ENCODE measurements around the gene RBMS3. TPM values are rescaled to one million over a fixed set of nuclear protein-coding genes. Genes with fewer than 3 reads are reported as not detected.

Gene RBMS3
- total and polyA plus RNA-seq, 3 donors from 2014 or later = 5.6 to 36.2 (median 19.7) TPM

GRCh38 chr3:29693863-29694262, 413.0 kb downstream of the RBMS3 start:
- H3K36me3 ChIP-seq (ENCODE audit: low read depth, missing control alignments) = no peaks in the 10 kb centered on the region
- DNase-seq = no peak
- H3K4me1 ChIP-seq = peaks cover 26% of the 10 kb centered on the region
- intact Hi-C loops (cut with DNase I; ENCODE audit: low total_unique reads) = no loop called here
- H3K4me3 ChIP-seq = no peak overlapping the region
- 30 to 47% methylated on average over 1 of the region's 1 CpG for WGBS, 2 donors
- TF ChIP-seq POLR2A (IDR thresholded peaks at IDR 0.05) = no peak
- TF ChIP-seq CTCF (IDR thresholded peaks at IDR 0.05) = no peak
- H3K27me3 ChIP-seq = no peaks in the 10 kb centered on the region
- no peaks in the 10 kb centered on the region for H3K9me3 ChIP-seq
- H3K27ac ChIP-seq = no peak overlapping the region

- Histone ChIP-seq H3K36me3 (ENCODE audit: low read depth, missing control alignments) (no peaks in the 10 kb centered on the region), H3K4me3 (no peak overlapping the region), H3K9me3 (no peaks in the 10 kb centered on the region), H3K27ac (no peak overlapping the region), H3K27me3 (no peaks in the 10 kb centered on the region), H3K4me1 (peaks cover 26% of the 10 kb centered on the region)
- intact Hi-C loops (cut with DNase I; ENCODE audit: low total_unique reads) = no loop called here
- 57 to 66% methylated on average over 2 of the region's 2 CpGs for WGBS, 2 donors
- TF ChIP-seq CTCF (IDR thresholded peaks at IDR 0.05) (no peak), POLR2A (IDR thresholded peaks at IDR 0.05) (no peak)
- DNase-seq = no peak
These were observed 413.5 kb downstream of the RBMS3 start for GRCh38 chr3:29694331-29694730.

GRCh38 chr3:29694783-29695182, 413.9 kb downstream of the RBMS3 start:
- intact Hi-C loops (cut with DNase I; ENCODE audit: low total_unique reads) = no loop called here
- no peaks in the 10 kb centered on the region for H3K36me3 ChIP-seq (ENCODE audit: low read depth, missing control alignments)

GRCh38 chr3:29695201-29695600, 414.3 kb downstream of the RBMS3 start:
- H3K36me3 ChIP-seq (ENCODE audit: low read depth, missing control alignments) = no peaks in the 10 kb centered on the region
- peaks cover 26% of the 10 kb centered on the region for H3K4me1 ChIP-seq
- DNase-seq = no peak
- no peaks in the 10 kb centered on the region for H3K9me3 ChIP-seq
- H3K27me3 ChIP-seq = no peaks in the 10 kb centered on the region
- no peak overlapping the region for H3K4me3 ChIP-seq
- TF ChIP-seq CTCF (IDR thresholded peaks at IDR 0.05) (no peak), POLR2A (IDR thresholded peaks at IDR 0.05) (no peak)
- peak overlapping the region in 1 of 2 donors; percentile 66 for H3K27ac ChIP-seq
- 83 to 89% methylated on average over 1 of the region's 1 CpG for WGBS, 2 donors
- intact Hi-C loops (cut with DNase I; ENCODE audit: low total_unique reads) = no loop called here

More at GRCh38 chr3:29694783-29695182, 413.9 kb downstream of the RBMS3 start:
- no peak overlapping the region for H3K4me3 ChIP-seq
- H3K27ac ChIP-seq = peak overlapping the region in 1 of 2 donors; percentile 66
- no peak for TF ChIP-seq CTCF (IDR thresholded peaks at IDR 0.05)
- TF ChIP-seq POLR2A (IDR thresholded peaks at IDR 0.05) = no peak
- no peak for DNase-seq
- no peaks in the 10 kb centered on the region for H3K9me3 ChIP-seq
- 62 to 69% methylated on average over 1 of the region's 1 CpG for WGBS, 2 donors
- no peaks in the 10 kb centered on the region for H3K27me3 ChIP-seq
- H3K4me1 ChIP-seq = peaks cover 26% of the 10 kb centered on the region

- DNase-seq = peak; percentile 38
- Histone ChIP-seq H3K9me3 (no peaks in the 10 kb centered on the region), H3K4me1 (peaks cover 23% of the 10 kb centered on the region), H3K27ac (peak overlapping the region; percentile 21 to 66), H3K4me3 (no peak overlapping the region), H3K36me3 (ENCODE audit: low read depth, missing control alignments) (no peaks in the 10 kb centered on the region), H3K27me3 (no peaks in the 10 kb centered on the region)
- intact Hi-C loops (cut with DNase I; ENCODE audit: low total_unique reads) = no loop called here
- TF ChIP-seq POLR2A (IDR thresholded peaks at IDR 0.05) (no peak), CTCF (IDR thresholded peaks at IDR 0.05) (no peak)
- 26 to 29% methylated on average over 3 of the region's 3 CpGs for WGBS, 2 donors
These were observed 414.9 kb downstream of the RBMS3 start for GRCh38 chr3:29695643-29696198.
